DOHH2 (cell line): ENCODE measurements around the gene TMEM181.

ENCODE experiments used
- H3F3A ChIP-seq: fragments of 200-600 bp; sonication (generic), shearing (Covaris generic); 2 replicates; pipeline ENCODE4 v1.6.0; 2016; ENCODE audit warnings: antibody characterized with exemption, mild to moderate bottlenecking; ENCODE audit not compliant: control insufficient read depth, insufficient read depth
- H3K27ac ChIP-seq: fragments of 200-600 bp; sonication (generic); 2 replicates; pipeline ENCODE4 v1.5.1; 2014; ENCODE audit warnings: low read depth, mild to moderate bottlenecking, low read length, moderate library complexity
- H3K27me3 ChIP-seq: fragments of 200-600 bp; sonication (generic); 2 replicates; pipeline ENCODE4 v1.6.1; 2014; ENCODE audit warnings: mild to moderate bottlenecking, low read length, mixed read lengths; ENCODE audit not compliant: control insufficient read depth
- H3K36me3 ChIP-seq: fragments of 200-600 bp; sonication (generic); 2 replicates; pipeline ENCODE4 v1.6.1; 2014; ENCODE audit warnings: mild to moderate bottlenecking, low read length, moderate library complexity, mixed read lengths; ENCODE audit not compliant: control insufficient read depth
- H3K4me1 ChIP-seq: fragments of 200-600 bp; sonication (generic); 2 replicates; pipeline ENCODE4 v1.6.1; 2014; ENCODE audit warnings: mild to moderate bottlenecking, low read length, mixed read lengths; ENCODE audit not compliant: control insufficient read depth
- H3K4me2 ChIP-seq: fragments of 200-600 bp; sonication (generic); 2 replicates; pipeline ENCODE4 v1.6.0; 2014; ENCODE audit warnings: mild to moderate bottlenecking, low read length, moderate library complexity
- H3K4me3 ChIP-seq: fragments of 200-600 bp; sonication (generic); 2 replicates; pipeline ENCODE4 v1.5.1; 2014; ENCODE audit warnings: mild to moderate bottlenecking, low read length, mixed read lengths
- H3K79me2 ChIP-seq: fragments of 200-600 bp; sonication (generic); 2 replicates; pipeline ENCODE4 v1.6.1; 2014; ENCODE audit warnings: mild to moderate bottlenecking, low read length, mixed read lengths; ENCODE audit not compliant: control insufficient read depth
- H3K9me2 ChIP-seq: fragments of 200-600 bp; sonication (generic); replicated peaks from 2 replicates; pipeline ENCODE4 v1.6.1; 2014; ENCODE audit warnings: mild to moderate bottlenecking, low read length, mixed read lengths; ENCODE audit not compliant: control insufficient read depth
- H3K9me3 ChIP-seq: fragments of 200-600 bp; sonication (generic); 2 replicates; pipeline ENCODE4 v1.6.1; 2014; ENCODE audit warnings: antibody characterized with exemption, low read length, mixed read lengths; ENCODE audit not compliant: control insufficient read depth, insufficient read depth
- H4K20me1 ChIP-seq: fragments of 200-600 bp; sonication (generic); 2 replicates; pipeline ENCODE4 v1.6.0; 2014; ENCODE audit warnings: low read depth, mild to moderate bottlenecking, antibody characterized with exemption, low read length, moderate library complexity; ENCODE audit not compliant: control insufficient read depth, insufficient read depth
- CTCF ChIP-seq: fragments of 200-600 bp; sonication (generic); IDR thresholded peaks from one replicate; pipeline ENCODE4 v1.5.1; 2014; ENCODE audit warnings: antibody characterized with exemption, mild to moderate bottlenecking, low read depth, low read length; ENCODE audit not compliant: poor library complexity, severe bottlenecking
- EZH2phosphoT487 ChIP-seq: fragments of 200-600 bp; sonication (generic); IDR thresholded peaks from 2 replicates; pipeline ENCODE4 v1.6.1; 2017; ENCODE audit warnings: borderline replicate concordance, mild to moderate bottlenecking, antibody characterized with exemption, low read length, moderate library complexity, mixed read lengths

TMEM181 gene

DNA sequence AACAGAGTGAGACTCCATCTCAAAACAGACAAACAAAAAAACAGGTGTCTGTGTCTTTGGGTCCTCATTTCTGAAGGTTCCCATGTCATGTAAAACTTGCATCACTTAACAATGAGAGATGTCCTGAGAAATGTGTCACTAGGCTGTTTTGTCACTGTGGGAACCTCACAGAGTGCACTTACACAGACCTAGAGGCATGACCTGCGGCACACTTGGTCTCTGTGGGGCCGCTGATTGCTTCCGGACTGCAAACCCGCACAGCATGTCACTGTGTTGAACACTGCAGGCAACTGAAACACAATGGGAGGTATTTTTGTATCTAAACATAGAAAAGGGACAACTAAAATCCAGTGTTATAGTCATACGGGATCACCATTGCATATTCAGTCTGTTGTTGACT, 42.3 kb upstream of the TMEM181 start:
- no peaks in the 10 kb centered on the region for H3K79me2 ChIP-seq
- no peaks in the 10 kb centered on the region for H3K36me3 ChIP-seq
- H3K4me2 ChIP-seq, result peak overlapping the region; percentile 82
- no peaks in the 10 kb centered on the region for H4K20me1 ChIP-seq
- H3K27ac ChIP-seq, result no peak overlapping the region
- peaks cover 6% of the 10 kb centered on the region; the same call in 1 of the 2 replicates for H3K27me3 ChIP-seq
- H3F3A ChIP-seq, result no peaks in the 10 kb centered on the region
- TF ChIP-seq EZH2phosphoT487 (no peak), CTCF (no peak)
- H3K4me1 ChIP-seq, result peaks cover 13% of the 10 kb centered on the region
- H3K9me2 ChIP-seq, result no peaks in the 10 kb centered on the region
- H3K9me3 ChIP-seq, result no peaks in the 10 kb centered on the region
- H3K4me3 ChIP-seq, result peak overlapping the region; percentile 70

GRCh38 chr6:158518191-158519127, 41.4 kb upstream of the TMEM181 start:
- Histone ChIP-seq H3K27ac (no peak overlapping the region), H3K9me3 (no peaks in the 10 kb centered on the region), H3K36me3 (no peaks in the 10 kb centered on the region), H3K4me1 (peaks cover 13% of the 10 kb centered on the region), H3K79me2 (no peaks in the 10 kb centered on the region), H3K4me2 (peak overlapping the region; percentile 82), H3K27me3 (peaks cover 6% of the 10 kb centered on the region; the same call in 1 of the 2 replicates), H3K4me3 (peak overlapping the region; percentile 70), H4K20me1 (no peaks in the 10 kb centered on the region), H3F3A (no peaks in the 10 kb centered on the region), H3K9me2 (no peaks in the 10 kb centered on the region)
- TF ChIP-seq CTCF, result peak; percentile 71
- no peak for TF ChIP-seq EZH2phosphoT487

DNA sequence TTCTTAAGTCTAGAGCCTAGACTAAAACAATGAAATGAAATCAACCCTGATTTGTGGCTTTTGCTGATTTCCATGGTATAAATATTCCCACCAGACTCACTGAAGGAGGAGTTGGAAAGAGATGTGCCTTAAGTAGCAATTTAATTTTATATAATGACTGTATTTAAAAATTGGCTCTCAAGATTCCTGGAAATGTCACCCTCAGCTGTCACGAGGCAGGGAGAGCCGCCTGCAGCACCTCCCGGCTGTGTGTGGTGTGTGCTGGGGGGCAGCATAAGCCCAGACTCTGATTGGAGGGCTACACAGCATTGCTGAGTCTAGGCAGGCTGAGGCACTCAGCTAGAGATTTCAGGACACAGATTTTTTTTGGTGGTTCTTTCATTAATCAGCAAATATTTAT, 40.6 kb upstream of the TMEM181 start:
- Histone ChIP-seq H3K27me3 (peaks cover 6% of the 10 kb centered on the region; the same call in 1 of the 2 replicates), H3K9me3 (no peaks in the 10 kb centered on the region), H3K4me3 (no peak overlapping the region), H3K4me1 (peaks cover 13% of the 10 kb centered on the region), H4K20me1 (no peaks in the 10 kb centered on the region), H3F3A (no peaks in the 10 kb centered on the region), H3K36me3 (no peaks in the 10 kb centered on the region), H3K9me2 (no peaks in the 10 kb centered on the region), H3K4me2 (no peak overlapping the region), H3K79me2 (no peaks in the 10 kb centered on the region), H3K27ac (no peak overlapping the region)
- TF ChIP-seq EZH2phosphoT487 (no peak), CTCF (no peak)
